Hepatocyte (in vitro differentiated cells): ENCODE measurements around the gene SERPINE2. TPM values are rescaled to one million over a fixed set of nuclear protein-coding genes. Genes with fewer than 3 reads are reported as not detected.

Source experiments
- DNase-seq: peaks from one replicate; pipeline ENCODE4 v3.0.0-alpha.2; 2016; ENCODE audit warnings: low spot score
- H2AFZ ChIP-seq: fragments of 200-600 bp; sonication (generic); 2 replicates; pipeline ENCODE4 v1.6.0; 2016; ENCODE audit warnings: antibody characterized with exemption, mild to moderate bottlenecking
- H3K27ac ChIP-seq: fragments of 200-600 bp; sonication (generic); 2 replicates; pipeline ENCODE4 v1.5.1; 2016; ENCODE audit warnings: mild to moderate bottlenecking
- H3K27me3 ChIP-seq: fragments of 200-600 bp; sonication (generic); 2 replicates; pipeline ENCODE4 v1.6.1; 2016
- H3K36me3 ChIP-seq: fragments of 200-600 bp; sonication (generic); replicated peaks from 2 replicates; pipeline ENCODE4 v1.5.1; 2016; ENCODE audit warnings: low read depth; ENCODE audit not compliant: insufficient read depth
- H3K4me1 ChIP-seq: fragments of 200-600 bp; sonication (generic); 2 replicates; pipeline ENCODE4 v1.5.1; 2016; ENCODE audit warnings: mild to moderate bottlenecking, moderate library complexity; ENCODE audit not compliant: insufficient read depth
- H3K4me2 ChIP-seq: fragments of 200-600 bp; sonication (generic); 2 replicates; pipeline ENCODE4 v1.6.0; 2016
- H3K4me3 ChIP-seq: fragments of 200-600 bp; sonication (generic); 2 replicates; pipeline ENCODE4 v1.5.1; 2016; ENCODE audit warnings: mild to moderate bottlenecking
- H3K79me2 ChIP-seq: fragments of 200-600 bp; sonication (generic); 2 replicates; pipeline ENCODE4 v1.6.0; 2017; ENCODE audit warnings: mild to moderate bottlenecking
- H3K9me2 ChIP-seq: fragments of 200-600 bp; sonication (generic); replicated peaks from 2 replicates; pipeline ENCODE4 v1.6.0; 2017; ENCODE audit warnings: mild to moderate bottlenecking; ENCODE audit not compliant: insufficient read depth
- H3K9me3 ChIP-seq: fragments of 200-600 bp; sonication (generic); 2 replicates; pipeline ENCODE4 v1.5.1; 2016; ENCODE audit warnings: low read depth, mild to moderate bottlenecking
- H4K20me1 ChIP-seq: fragments of 200-600 bp; sonication (generic); 2 replicates; pipeline ENCODE4 v1.6.0; 2016; ENCODE audit warnings: mild to moderate bottlenecking; ENCODE audit not compliant: insufficient read depth, poor library complexity, severe bottlenecking
- EZH2 ChIP-seq: fragments of 200-600 bp; sonication (generic); IDR thresholded peaks from 2 replicates; pipeline ENCODE4 v1.6.1; 2016; ENCODE audit warnings: antibody characterized with exemption, mild to moderate bottlenecking, borderline replicate concordance
- EZH2phosphoT487 ChIP-seq: fragments of 200-600 bp; sonication (generic); IDR thresholded peaks from one replicate; pipeline ENCODE4 v1.6.1; 2018; ENCODE audit warnings: antibody characterized with exemption, mild to moderate bottlenecking, low read depth, moderate library complexity; ENCODE audit not compliant: unreplicated experiment, severe bottlenecking
- WGBS: methylation state at CpG from one replicate; pipeline ENCODE4 v1.1.6; 2016; ENCODE audit warnings: low lambda C conversion rate; ENCODE audit errors: missing lambda C conversion rate; 5-methylcytosine and 5-hydroxymethylcytosine counted together
- polyA plus RNA-seq: library from polyadenylated mRNA; unstranded; fragments of >200 nt; fragmentation: Nextera tagmentation; extraction: Ambion mirVana; gene quantifications from 2 replicates; pipeline ENCODE4 v1.2.1, GENCODE V29; 2016
- total RNA-seq: library from RNA; depleted of rRNA; stranded (reverse); fragments of >200 nt; gene quantifications from 2 replicates; pipeline ENCODE4 v1.2.3, GENCODE V29; 2014
- TF ChIP-seq, protein P1 (sequence below): fragments of 200-600 bp; sonication (generic); IDR thresholded peaks from 2 replicates; pipeline ENCODE4 v1.5.1; 2016; ENCODE audit warnings: antibody characterized with exemption, mild to moderate bottlenecking; ENCODE audit not compliant: poor library complexity

SERPINE2 gene
- total and polyA plus RNA-seq, 2 experiments from 2014 or later = 186 to 427 TPM

DNA sequence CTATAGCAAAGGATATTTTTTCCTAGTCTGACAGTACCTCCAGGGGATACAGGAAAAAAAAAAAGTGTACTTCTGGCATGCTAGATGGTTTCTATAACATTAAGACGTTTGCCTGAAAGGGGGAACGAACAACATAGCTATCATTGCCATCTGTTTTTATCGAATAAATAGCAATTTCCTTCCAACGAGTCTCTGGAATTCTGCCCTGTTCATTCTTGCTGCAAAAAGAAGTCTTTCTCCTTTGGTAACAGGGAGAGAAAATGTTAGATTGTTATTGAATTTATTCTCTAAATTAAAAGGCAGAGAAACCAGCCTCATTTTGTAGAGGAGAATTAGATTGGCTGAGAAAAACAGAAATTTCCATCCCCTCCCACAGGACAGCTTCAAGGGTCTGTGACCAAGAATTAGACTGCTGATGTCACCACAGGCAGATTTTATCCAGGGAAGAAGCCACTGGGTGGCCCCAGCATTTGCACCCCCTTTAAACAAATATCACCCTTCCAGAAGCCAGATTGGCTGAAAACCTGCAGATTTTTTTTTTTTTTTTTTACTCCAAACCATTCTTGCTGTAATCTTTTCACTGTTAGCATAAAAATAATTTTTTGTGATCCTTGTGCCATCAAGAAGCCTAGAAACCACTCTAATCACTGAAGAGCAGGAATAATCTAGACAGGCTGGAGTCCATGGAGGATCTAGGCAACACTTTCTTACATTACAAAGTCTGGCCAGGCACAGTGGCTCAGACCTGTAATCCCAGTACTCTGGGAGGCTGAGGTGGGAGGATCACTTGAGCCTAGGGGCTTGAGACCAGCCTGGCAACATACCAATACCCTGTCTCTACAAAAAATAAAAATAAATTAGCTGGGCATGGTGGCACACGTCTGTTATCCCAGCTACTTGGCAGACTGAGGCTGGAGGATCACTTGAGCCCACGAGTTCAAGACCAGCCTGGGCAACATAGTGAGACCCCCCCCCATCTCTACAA lies 106.0 kb downstream of the SERPINE2 start:
- peaks cover 88% of the 10 kb centered on the region for H3K79me2 ChIP-seq
- no peak overlapping the region for H3K4me3 ChIP-seq
- no peak overlapping the region for H3K4me2 ChIP-seq
- peaks cover 58% of the 10 kb centered on the region for H4K20me1 ChIP-seq
- no peak for TF ChIP-seq EZH2phosphoT487
- H3K36me3 ChIP-seq = no peaks in the 10 kb centered on the region
- no peak for DNase-seq
- 66% methylated on average over 6 of the region's 6 CpGs for WGBS
- H3K27me3 ChIP-seq = no peaks in the 10 kb centered on the region
- no peaks in the 10 kb centered on the region for H3K9me2 ChIP-seq
- H3K4me1 ChIP-seq = peaks cover 24% of the 10 kb centered on the region
- H2AFZ ChIP-seq = no peak overlapping the region
- no peak overlapping the region for H3K27ac ChIP-seq
- H3K9me3 ChIP-seq = no peaks in the 10 kb centered on the region

DNA sequence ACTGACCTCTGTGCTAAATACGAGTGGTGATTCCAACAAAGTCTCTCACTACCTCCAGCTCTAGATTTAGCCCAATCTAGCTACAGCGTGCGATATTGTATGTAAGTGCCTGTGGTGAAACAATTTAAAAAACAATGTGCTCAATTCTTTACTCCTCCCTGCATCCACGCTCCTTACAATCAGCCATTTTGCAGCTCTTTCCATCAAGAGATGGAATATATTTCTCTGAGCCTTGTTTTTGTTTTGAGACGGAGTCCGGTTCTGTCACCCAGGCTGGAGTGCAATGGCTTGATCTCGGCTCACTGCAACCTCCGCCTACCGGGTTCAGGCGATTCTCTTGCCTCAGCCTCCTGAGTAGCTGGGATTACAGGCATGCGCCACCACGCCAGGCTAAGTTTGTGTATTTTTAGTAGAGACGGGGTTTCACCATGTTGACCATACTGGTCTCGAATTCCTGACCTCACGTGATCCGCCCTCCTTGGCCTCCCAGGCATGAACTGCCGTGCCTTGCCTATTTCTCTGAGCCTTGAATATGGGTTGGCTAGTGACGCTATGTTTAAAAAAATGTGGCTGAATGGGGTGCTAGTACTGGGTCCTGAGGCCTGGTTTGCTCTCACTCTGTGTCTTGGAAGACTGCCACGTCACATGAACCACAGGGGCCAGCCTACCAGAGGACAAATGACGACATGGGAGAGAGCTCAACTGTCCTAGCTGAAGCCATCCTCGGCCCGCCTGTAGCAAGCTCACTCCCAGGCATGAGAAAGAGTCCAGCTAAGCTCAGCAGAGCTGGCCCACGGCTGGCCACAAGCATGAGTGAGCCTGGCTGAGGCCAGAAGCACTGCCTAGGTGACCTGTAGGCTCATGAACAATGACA lies 108.7 kb downstream of the SERPINE2 start:
- 75% methylated on average over 23 of the region's 23 CpGs for WGBS
- Histone ChIP-seq H3K4me2 (peak overlapping the region; percentile 43), H3K36me3 (no peaks in the 10 kb centered on the region), H3K27me3 (no peaks in the 10 kb centered on the region), H4K20me1 (peaks cover 42% of the 10 kb centered on the region), H3K9me2 (no peaks in the 10 kb centered on the region), H3K4me3 (no peak overlapping the region), H3K27ac (peak overlapping the region; percentile 57), H3K9me3 (no peaks in the 10 kb centered on the region), H2AFZ (no peak overlapping the region), H3K4me1 (peaks cover 14% of the 10 kb centered on the region), H3K79me2 (peaks cover 88% of the 10 kb centered on the region)
- TF ChIP-seq EZH2phosphoT487 (no peak), EZH2 (no peak)
- TF ChIP-seq, protein P1, sequence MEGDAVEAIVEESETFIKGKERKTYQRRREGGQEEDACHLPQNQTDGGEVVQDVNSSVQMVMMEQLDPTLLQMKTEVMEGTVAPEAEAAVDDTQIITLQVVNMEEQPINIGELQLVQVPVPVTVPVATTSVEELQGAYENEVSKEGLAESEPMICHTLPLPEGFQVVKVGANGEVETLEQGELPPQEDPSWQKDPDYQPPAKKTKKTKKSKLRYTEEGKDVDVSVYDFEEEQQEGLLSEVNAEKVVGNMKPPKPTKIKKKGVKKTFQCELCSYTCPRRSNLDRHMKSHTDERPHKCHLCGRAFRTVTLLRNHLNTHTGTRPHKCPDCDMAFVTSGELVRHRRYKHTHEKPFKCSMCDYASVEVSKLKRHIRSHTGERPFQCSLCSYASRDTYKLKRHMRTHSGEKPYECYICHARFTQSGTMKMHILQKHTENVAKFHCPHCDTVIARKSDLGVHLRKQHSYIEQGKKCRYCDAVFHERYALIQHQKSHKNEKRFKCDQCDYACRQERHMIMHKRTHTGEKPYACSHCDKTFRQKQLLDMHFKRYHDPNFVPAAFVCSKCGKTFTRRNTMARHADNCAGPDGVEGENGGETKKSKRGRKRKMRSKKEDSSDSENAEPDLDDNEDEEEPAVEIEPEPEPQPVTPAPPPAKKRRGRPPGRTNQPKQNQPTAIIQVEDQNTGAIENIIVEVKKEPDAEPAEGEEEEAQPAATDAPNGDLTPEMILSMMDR = no peak
- peak; percentile 54 for DNase-seq

DNA sequence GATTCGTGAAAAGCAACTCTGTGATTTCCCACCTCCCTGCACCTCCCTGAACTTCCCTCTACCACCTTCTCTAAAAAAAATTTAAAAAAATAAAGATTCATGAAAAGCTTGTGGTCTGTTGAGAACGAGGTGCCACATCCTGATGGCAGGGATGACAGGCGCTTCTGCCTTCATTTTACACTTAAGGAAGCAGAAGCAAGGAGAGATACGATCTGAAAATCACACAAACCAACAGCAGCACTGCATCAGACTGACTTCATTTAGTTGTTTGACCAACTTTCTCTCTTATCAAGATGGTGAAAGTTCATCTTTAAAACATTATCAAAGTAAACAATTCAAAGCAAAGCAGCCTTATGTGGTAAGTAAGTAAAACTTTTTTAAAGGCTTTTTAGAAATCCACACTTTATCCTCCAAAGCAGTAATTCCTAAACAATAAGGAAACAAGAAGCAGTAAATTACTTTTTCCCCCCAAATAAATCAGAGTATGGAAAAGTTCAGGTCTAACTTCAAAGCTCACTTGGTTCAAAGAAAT lies 109.4 kb downstream of the SERPINE2 start:
- Histone ChIP-seq H3K4me1 (peaks cover 14% of the 10 kb centered on the region), H3K4me3 (no peak overlapping the region), H2AFZ (no peak overlapping the region), H3K27me3 (no peaks in the 10 kb centered on the region), H3K36me3 (no peaks in the 10 kb centered on the region), H3K4me2 (peak overlapping the region; percentile 43), H3K9me3 (no peaks in the 10 kb centered on the region), H3K27ac (peak overlapping the region; percentile 57), H4K20me1 (peaks cover 43% of the 10 kb centered on the region), H3K9me2 (no peaks in the 10 kb centered on the region), H3K79me2 (peaks cover 87% of the 10 kb centered on the region)
- 37% methylated on average over 4 of the region's 4 CpGs for WGBS
- DNase-seq = no peak
- TF ChIP-seq EZH2phosphoT487 = no peak
- TF ChIP-seq EZH2 = no peak
- TF ChIP-seq, protein P1 = no peak
